Activated CD8-positive, alpha-beta T cell treated with anti-CD3 and anti-CD28 coated beads for 36 hours (primary cell): Measurements from ENCODE around the gene PUM2. TPM values are rescaled to one million over a fixed set of nuclear protein-coding genes. Genes with fewer than 3 reads are reported as not detected.

Source experiments
- ATAC-seq: fragments of 200-7000 bp; cut with Tn5 transposase; one replicate; pipeline ENCODE4 v1.10.0; 2021; ENCODE audit warnings: mild to moderate bottlenecking, moderate library complexity
- CTCF ChIA-PET: fragments of 350-600 bp; sonication (Branson Sonifier 250); formaldehyde crosslinking; loops from one replicate; lab custom pipeline; 2021; ENCODE audit warnings: antibody characterized with exemption; lab: Charles Lee
- POLR2A ChIA-PET: fragments of 350-600 bp; sonication (Branson Sonifier 250); formaldehyde crosslinking; loops from one replicate; lab custom pipeline; 2021; ENCODE audit warnings: antibody characterized with exemption; lab: Charles Lee
- DNase-seq: peaks from one replicate; pipeline ENCODE4 v3.0.0-alpha.2; 2020
- H3K27ac Mint-ChIP-seq: one replicate; pipeline ENCODE4 v1.8.0; 2021; ENCODE audit warnings: mild to moderate bottlenecking, mixed read lengths
- H3K27me3 Mint-ChIP-seq: one replicate; pipeline ENCODE4 v1.8.0; 2021; ENCODE audit warnings: mixed read lengths
- H3K36me3 Mint-ChIP-seq: one replicate; pipeline ENCODE4 v1.8.0; 2021; ENCODE audit warnings: low read depth, mixed read lengths
- H3K4me1 Mint-ChIP-seq: one replicate; pipeline ENCODE4 v1.8.0; 2021; ENCODE audit warnings: low read depth, mixed read lengths
- H3K4me3 Mint-ChIP-seq: one replicate; pipeline ENCODE4 v1.8.0; 2021; ENCODE audit warnings: mild to moderate bottlenecking, moderate library complexity, mixed read lengths
- H3K9me3 Mint-ChIP-seq: one replicate; pipeline ENCODE4 v1.8.0; 2021; ENCODE audit warnings: mixed read lengths
- CTCF ChIP-seq: fragments of 200-600 bp; IDR thresholded peaks from one replicate; pipeline ENCODE4 v1.8.0; 2022; ENCODE audit warnings: antibody characterized with exemption, mild to moderate bottlenecking
- intact Hi-C: fragments of 100-400 bp; cut with micrococcal nuclease; formaldehyde crosslinking; loops from one replicate; pipeline ENCODE4 v1.10.0; 2022
- total RNA-seq, 2 experiments: library from RNA; stranded (reverse); gene quantifications; one replicate each; pipeline ENCODE4 v1.2.3, GENCODE V29; 2021

The PUM2 gene
- total RNA-seq, 2 experiments from 2014 or later = 104 TPM

- CTCF ChIA-PET = interaction anchor here (4.0 kb wide), 1 partner anchor 9 kb away, joined by 23 read pairs; no protein-coding TSS in a partner anchor
- no peak for TF ChIP-seq CTCF
- Mint-ChIP-seq H3K36me3 (peaks cover 65% of the 10 kb centered on the region), H3K4me3 (no peak overlapping the region), H3K27me3 (no peaks in the 10 kb centered on the region), H3K9me3 (no peaks in the 10 kb centered on the region), H3K27ac (peak overlapping the region; percentile 56), H3K4me1 (peaks cover 47% of the 10 kb centered on the region)
- DNase-seq (no peak), ATAC-seq (no peak)
- POLR2A ChIA-PET = no interaction called here
- intact Hi-C loops = no loop called here
Measured at GRCh38 chr2:20317197-20317596, 33.4 kb downstream of the PUM2 start.

- ATAC-seq (no peak), DNase-seq (no peak)
- TF ChIP-seq CTCF = no peak
- Mint-ChIP-seq H3K9me3 (no peaks in the 10 kb centered on the region), H3K27ac (no peak overlapping the region), H3K4me3 (no peak overlapping the region), H3K27me3 (no peaks in the 10 kb centered on the region), H3K36me3 (peaks cover 56% of the 10 kb centered on the region), H3K4me1 (peaks cover 36% of the 10 kb centered on the region)
- intact Hi-C loops = no loop called here
- ChIA-PET CTCF (interaction anchor here (0.7 to 4.0 kb wide), 2 partner anchors 12 to 30 kb away, joined by 3 to 23 read pairs; no protein-coding TSS in a partner anchor), POLR2A (no interaction called here)
Measured at GRCh38 chr2:20314562-20315501, 35.8 kb downstream of the PUM2 start.

- H3K27ac Mint-ChIP-seq = no peak overlapping the region
- no peaks in the 10 kb centered on the region for H3K9me3 Mint-ChIP-seq
- H3K36me3 Mint-ChIP-seq = peaks cover 54% of the 10 kb centered on the region
- peak; percentile 45 for ATAC-seq
- H3K4me3 Mint-ChIP-seq = no peak overlapping the region
- ChIA-PET CTCF (interaction anchor here (0.9 to 4.0 kb wide), 2 partner anchors 13 to 71 kb away, joined by 3 to 23 read pairs; no protein-coding TSS in a partner anchor), POLR2A (no interaction called here)
- intact Hi-C loops = no loop called here
- TF ChIP-seq CTCF = no peak
- DNase-seq = no peak
- peaks cover 32% of the 10 kb centered on the region for H3K4me1 Mint-ChIP-seq
- H3K27me3 Mint-ChIP-seq = no peaks in the 10 kb centered on the region
Measured at GRCh38 chr2:20313659-20314058, 37.0 kb downstream of the PUM2 start.

GRCh38 chr2:20309001-20309400 is 41.6 kb downstream of the PUM2 start:
- Mint-ChIP-seq H3K4me3 (no peak overlapping the region), H3K9me3 (no peaks in the 10 kb centered on the region), H3K4me1 (peaks cover 9% of the 10 kb centered on the region), H3K27me3 (no peaks in the 10 kb centered on the region), H3K27ac (no peak overlapping the region), H3K36me3 (peaks cover 47% of the 10 kb centered on the region)
- POLR2A ChIA-PET = interaction anchor here (0.5 to 1.6 kb wide), 2 partner anchors 41 to 181 kb away, joined by 3 read pairs; no protein-coding TSS in a partner anchor
- ATAC-seq = no peak
- CTCF ChIA-PET = interaction anchor here (0.7 to 2.2 kb wide), 6 partner anchors 10 to 235 kb away, joined by 3 to 12 read pairs (median 6); no protein-coding TSS in a partner anchor
- no peak for DNase-seq
- intact Hi-C loops = no loop called here
- no peak for TF ChIP-seq CTCF
